Right renal cortex interstitium (tissue), 3 donors: ENCODE results near the gene IER5. TPM values are rescaled to one million over a fixed set of nuclear protein-coding genes. Genes with fewer than 3 reads are reported as not detected.
"Not testable (repeated sequence)": the region's sequence is repeated elsewhere in the genome, so short reads cannot be mapped to it uniquely, and the experiment has no call there.

Experiments
- DNase-seq, 3 donors: peaks; one replicate each; pipeline ENCODE4 v3.0.0-alpha.2; 2013; ENCODE audit warnings: low read depth in 3 of 3, low spot score in 2 of 3
- polyA plus RNA-seq, 3 donors: library from polyadenylated mRNA; unstranded; fragments of 120-200 nt; gene quantifications; one replicate each; pipeline ENCODE4 v1.2.1, GENCODE V29; 2013; ENCODE audit not compliant: insufficient read length in 3 of 3

IER5 gene
- 1 to 10 TPM; 6.1 TPM for polyA plus RNA-seq

GRCh38 chr1:181088079-181089016 lies at the start of gene IER5:
Gene IER5 (plus strand): TSS chr1:181088700. CDS start chr1:181088903, 203 bp downstream.
- peak; percentile 90 to 93 (median 92) for DNase-seq

GRCh38 chr1:181040284-181040865 lies 48.1 kb upstream of the IER5 start:
- no peak for DNase-seq

GRCh38 chr1:181043025-181043888 lies 45.2 kb upstream of the IER5 start:
- DNase-seq = no peak

GRCh38 chr1:181044449-181044966 lies 44.0 kb upstream of the IER5 start:
- DNase-seq = no peak

GRCh38 chr1:181045946-181046345 lies 42.6 kb upstream of the IER5 start:
- DNase-seq = not testable (repeated sequence)

- DNase-seq = no peak
Measured at GRCh38 chr1:181049378-181049777, 39.1 kb upstream of the IER5 start.

GRCh38 chr1:181050922-181051321 lies 37.6 kb upstream of the IER5 start:
- no peak for DNase-seq

GRCh38 chr1:181056560-181056959 lies 31.9 kb upstream of the IER5 start:
- no peak for DNase-seq

- no peak for DNase-seq
Measured at GRCh38 chr1:181057079-181057478, 31.4 kb upstream of the IER5 start.

- no peak for DNase-seq
Measured at GRCh38 chr1:181059435-181059834, 29.1 kb upstream of the IER5 start.

- DNase-seq = no peak
Measured at GRCh38 chr1:181060066-181060465, 28.4 kb upstream of the IER5 start.

GRCh38 chr1:181060947-181061346 lies 27.6 kb upstream of the IER5 start:
- not testable (repeated sequence) for DNase-seq

- no peak for DNase-seq
Measured at GRCh38 chr1:181061487-181061886, 27.0 kb upstream of the IER5 start.

- DNase-seq = no peak
Measured at GRCh38 chr1:181061891-181062835, 26.3 kb upstream of the IER5 start.

- DNase-seq = no peak
Measured at GRCh38 chr1:181062836-181063428, 25.6 kb upstream of the IER5 start.

GRCh38 chr1:181064011-181064623 lies 24.4 kb upstream of the IER5 start:
- DNase-seq = no peak

GRCh38 chr1:181064702-181065101 lies 23.8 kb upstream of the IER5 start:
- DNase-seq = no peak

GRCh38 chr1:181073638-181074037 lies 14.9 kb upstream of the IER5 start:
- DNase-seq = no peak
